K562 (cell line): Measurements from ENCODE around the gene PCBP3. TPM values are rescaled to one million over a fixed set of nuclear protein-coding genes. Genes with fewer than 3 reads are reported as not detected.

Experiments used
- ATAC-seq: fragments of 200-7000 bp; cut with Tn5 transposase; 3 replicates; pipeline ENCODE4 v1.9.1; 2020; ENCODE audit warnings: moderate library complexity
- BruUV-seq: library from RNA; stranded (reverse); fragments of 400-500 nt; replicated peaks from 2 replicates; lab custom pipeline; 2021; lab: Mats Ljungman, UMichigan
- CTCF ChIA-PET: fragments of 300-600 bp; formaldehyde crosslinking; extraction: SDS; loops from one replicate; lab custom pipeline; 2021; ENCODE audit warnings: low intra/inter-chr PET ratio; lab: Yijun Ruan, JAX
- POLR2A ChIA-PET: fragments of 300-600, 350-650 bp; sonication (Branson Sonifier 250); formaldehyde crosslinking; extraction: SDS; loops from one replicate; lab custom pipeline; 2021; ENCODE audit warnings: antibody characterized with exemption, inconsistent platforms; lab: Yijun Ruan, JAX
- DNase-seq, 4 experiments: peaks; one replicate each; pipeline versions ENCODE4 v3.0.0 to v3.0.0-alpha.2; 2011 to 2018; ENCODE audit warnings: low spot score in 3 of 4, mixed read lengths in 3 of 4; ENCODE audit errors: extremely low read depth in 1 of 4
- FAIRE-seq: peaks from 2 replicates; lab custom pipeline; 2011; peaks lifted over from hg19 to GRCh38; lab: Jason Lieb, UNC
- H2AFZ ChIP-seq: 2 replicates; pipeline ENCODE4 v1.6.0; 2011; ENCODE audit warnings: low read depth, low read length, control low read depth, inconsistent platforms
- H3K27ac ChIP-seq: fragments of 200-600 bp; 3 replicates; pipeline ENCODE4 v1.8.0; 2011; ENCODE audit warnings: low read depth, mild to moderate bottlenecking, control low read depth, inconsistent platforms, low read length, moderate library complexity, mixed read lengths; ENCODE audit errors: extremely low read depth
- H3K27me3 ChIP-seq, 2 experiments: fragments of 300-600 bp in 1 of 2; 2 replicates in 1 of 2; 3 replicates in 1 of 2; pipeline versions ENCODE4 v1.6.0 to v1.8.0; 2011; ENCODE audit warnings: inconsistent platforms in 2 of 2, low read length in 2 of 2, mild to moderate bottlenecking in 1 of 2, mixed read lengths in 1 of 2, moderate library complexity in 1 of 2; ENCODE audit not compliant: control insufficient read depth in 2 of 2, insufficient read depth in 2 of 2
- H3K36me3 ChIP-seq: fragments of 300-600 bp; 3 replicates; pipeline ENCODE4 v1.8.0; 2011; ENCODE audit warnings: mild to moderate bottlenecking, low read length, inconsistent platforms; ENCODE audit not compliant: control insufficient read depth, insufficient read depth
- H3K4me1 ChIP-seq, 2 experiments: fragments of 200-600 bp in 1 of 2; replicated peaks in 1 of 2; 2 replicates in 1 of 2; 3 replicates in 1 of 2; pipeline versions ENCODE4 v1.5.1 to v1.8.0; 2011; ENCODE audit warnings: inconsistent platforms in 2 of 2, low read length in 2 of 2, mild to moderate bottlenecking in 1 of 2, mixed read lengths in 1 of 2, moderate library complexity in 1 of 2; ENCODE audit not compliant: control insufficient read depth in 2 of 2, insufficient read depth in 2 of 2
- H3K4me2 ChIP-seq: 2 replicates; pipeline ENCODE4 v1.6.1; 2011; ENCODE audit warnings: low read length, control low read depth, inconsistent platforms, mixed read lengths; ENCODE audit not compliant: insufficient read depth
- H3K4me3 ChIP-seq: fragments of 200-600 bp; sonication (generic), shearing (Covaris generic); 2 replicates; pipeline ENCODE4 v1.5.1; 2016; ENCODE audit warnings: control low read depth, inconsistent platforms
- H3K79me2 ChIP-seq: fragments of 200-600 bp; 3 replicates; pipeline ENCODE4 v1.8.0; 2011; ENCODE audit warnings: low read length, inconsistent platforms; ENCODE audit not compliant: control insufficient read depth, insufficient read depth
- H3K9ac ChIP-seq, 2 experiments: 2 replicates each; pipeline versions ENCODE4 v1.6.0 to v1.6.1; 2011; ENCODE audit warnings: low read depth in 2 of 2, low read length in 2 of 2, control low read depth in 1 of 2, inconsistent platforms in 1 of 2, mild to moderate bottlenecking in 1 of 2, mixed read lengths in 1 of 2; ENCODE audit not compliant: insufficient read depth in 1 of 2
- H3K9me1 ChIP-seq: one replicate; pipeline ENCODE4 v1.6.0; 2011; ENCODE audit warnings: inconsistent platforms, mild to moderate bottlenecking, low read length, moderate library complexity; ENCODE audit not compliant: control insufficient read depth, insufficient read depth
- H3K9me3 ChIP-seq: replicated peaks from 2 replicates; pipeline ENCODE4 v1.5.1; 2011; ENCODE audit warnings: low read depth, low read length, inconsistent platforms; ENCODE audit not compliant: control insufficient read depth, insufficient read depth
- H4K20me1 ChIP-seq: replicated peaks from 2 replicates; pipeline ENCODE4 v1.6.1; 2011; ENCODE audit warnings: low read length, inconsistent platforms, mixed read lengths; ENCODE audit not compliant: control insufficient read depth, insufficient read depth
- CBFA2T2 ChIP-seq: fragments of 450-650 bp; conservative IDR thresholded peaks from 2 replicates; pipeline ENCODE4 v1.6.1; 2017; ENCODE audit warnings: mild to moderate bottlenecking
- CLOCK ChIP-seq: fragments of 250-450 bp; sonication (Bioruptor Pico); IDR thresholded peaks from 2 replicates; pipeline ENCODE4 v1.4.0; 2020; ENCODE audit warnings: mild to moderate bottlenecking, moderate library complexity, borderline replicate concordance
- FOXJ2 ChIP-seq: fragments of 200-800 bp; sonication (Bioruptor generic); IDR thresholded peaks from 2 replicates; pipeline ENCODE4 v1.6.1; 2016; ENCODE audit warnings: missing genetic modification characterization, missing compliant biosample characterization
- NCOA6 ChIP-seq: fragments of 450-650 bp; IDR thresholded peaks from 2 replicates; pipeline ENCODE4 v1.6.1; 2017; ENCODE audit warnings: mild to moderate bottlenecking
- ZFP36 ChIP-seq: fragments of 150-350 bp; IDR thresholded peaks from 2 replicates; pipeline ENCODE4 v1.6.1; 2018; ENCODE audit warnings: low read length, low read depth; ENCODE audit not compliant: partially characterized antibody
- ZNF316 ChIP-seq: fragments of 450-650 bp; IDR thresholded peaks from 2 replicates; pipeline ENCODE4 v1.6.1; 2016
- WGBS: fragments of 100-300 bp; shearing (Covaris generic); methylation state at CpG from one replicate; pipeline ENCODE4 v1.1.6; 2016; ENCODE audit warnings: low coverage, mixed read lengths; ENCODE audit not compliant: insufficient coverage; ENCODE audit errors: missing lambda C conversion rate; 5-methylcytosine and 5-hydroxymethylcytosine counted together
- in situ Hi-C: fragments of 300-500 bp; cut with MboI; formaldehyde crosslinking; loops from 4 replicates; pipeline ENCODE4 v1.15.0; 2018; ENCODE audit warnings: inconsistent platforms, mixed read lengths
- intact Hi-C: fragments of 100-400 bp; cut with micrococcal nuclease; formaldehyde crosslinking; loops from 2 replicates; pipeline ENCODE4 v1.14.2; 2022
- polyA plus RNA-seq, 8 experiments: library from polyadenylated mRNA; depleted of rRNA in 4 of 8; stranded (reverse) in 5 of 8; unstranded in 3 of 8; fragments of >200 nt; fragmentation: Nextera tagmentation in 2 of 8; fragmentation: Illumina TruSeq in 1 of 8; extraction: Ambion mirVana in 2 of 8; extraction: Trizol in 1 of 8; gene quantifications; 2 replicates each; pipeline versions ENCODE4 v1.2.1 to v1.2.3, GENCODE V29; 2011 to 2014; ENCODE audit warnings: inconsistent platforms in 1 of 8, missing spikeins in 1 of 8
- total RNA-seq, 7 experiments: library from RNA; depleted of rRNA in 6 of 7; stranded (reverse); fragments of >200 nt in 6 of 7; fragmentation: Illumina TruSeq in 2 of 7; extraction: Trizol in 2 of 7; gene quantifications; 2 replicates each; pipeline versions ENCODE4 v1.2.1 to v1.2.3, GENCODE V29; 2011 to 2021; ENCODE audit warnings: low replicate concordance in 1 of 7

PCBP3 gene
- total and polyA plus RNA-seq, 9 of the 15 experiments (the other 6 are each of a cell fraction or from before 2014, with no cell fraction given) = 0.18 TPM; not detected in 8

- ATAC-seq = peak; percentile 32; the same call in 2 of the 3 replicates
- Histone ChIP-seq H2AFZ (no peak overlapping the region), H3K27me3 (peaks cover 56 to 71% of the 10 kb centered on the region in 2 experiments), H3K4me2 (no peak overlapping the region), H3K9ac (no peak overlapping the region), H3K36me3 (no peaks in the 10 kb centered on the region)
- WGBS = 9% methylated on average over 24 of the region's 27 CpGs
- no peak for FAIRE-seq
- intact Hi-C loops = no loop called here
- TF ChIP-seq CBFA2T2 (no peak), ZFP36 (peak; percentile 26), NCOA6 (no peak), FOXJ2 (tag) (no peak), CLOCK (CRISPR knock-in tag) (no peak), ZNF316 (no peak)
- TF ChIP-seq, all 486 proteins: peak for 1
- no peaks in the 10 kb centered on the region for H3K79me2 ChIP-seq
- H3K27ac ChIP-seq = no peak overlapping the region
- POLR2A ChIA-PET = interaction anchor here (0.6 kb wide), 1 partner anchor 46 kb away, joined by 3 read pairs; no protein-coding TSS in a partner anchor
- no peaks in the 10 kb centered on the region for H3K9me3 ChIP-seq
- peaks cover 0 to 16% of the 10 kb centered on the region in 2 experiments; a peak in 2 of 5 replicates for H3K4me1 ChIP-seq
- no peak overlapping the region for H3K4me3 ChIP-seq
- no TSS peak for BruUV-seq
- peaks cover 3% of the 10 kb centered on the region; the same call in 1 of the 2 replicates for H4K20me1 ChIP-seq
- CTCF ChIA-PET = no interaction called here
- in situ Hi-C loops = no loop called here
- no peak for DNase-seq
- H3K9me1 ChIP-seq = no peaks in the 10 kb centered on the region
Measured at GRCh38 chr21:45908536-45909237, 265.2 kb downstream of the PCBP3 start.
